T follicular helper cell (primary cell): Measurements from ENCODE around the gene BCAN.

ENCODE experiments used
- DNase-seq: peaks from one replicate; pipeline ENCODE4 v3.0.0-alpha.2; 2020; ENCODE audit warnings: low read depth

Gene BCAN

DNA sequence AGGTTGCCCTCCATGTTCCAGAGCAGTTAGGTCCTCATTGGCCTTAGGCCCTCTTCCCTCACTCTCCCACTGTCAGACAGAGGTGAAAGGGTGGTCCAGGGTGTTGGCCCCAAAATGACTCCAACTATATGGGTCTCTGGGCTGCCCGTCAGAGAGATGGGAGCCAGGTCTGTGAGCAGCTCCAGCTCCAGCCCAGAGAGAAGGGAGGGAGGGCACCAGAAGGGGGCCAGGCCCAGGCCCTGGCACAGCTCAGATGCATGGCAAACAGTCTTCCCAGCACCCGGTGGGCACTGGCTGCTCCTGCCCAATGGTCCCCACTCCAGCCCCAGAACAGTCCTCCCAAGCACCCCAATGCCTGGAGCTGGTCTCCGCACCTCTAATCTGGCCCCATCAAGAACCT is 2.2 kb downstream of the BCAN start:
- no peak for DNase-seq

DNA sequence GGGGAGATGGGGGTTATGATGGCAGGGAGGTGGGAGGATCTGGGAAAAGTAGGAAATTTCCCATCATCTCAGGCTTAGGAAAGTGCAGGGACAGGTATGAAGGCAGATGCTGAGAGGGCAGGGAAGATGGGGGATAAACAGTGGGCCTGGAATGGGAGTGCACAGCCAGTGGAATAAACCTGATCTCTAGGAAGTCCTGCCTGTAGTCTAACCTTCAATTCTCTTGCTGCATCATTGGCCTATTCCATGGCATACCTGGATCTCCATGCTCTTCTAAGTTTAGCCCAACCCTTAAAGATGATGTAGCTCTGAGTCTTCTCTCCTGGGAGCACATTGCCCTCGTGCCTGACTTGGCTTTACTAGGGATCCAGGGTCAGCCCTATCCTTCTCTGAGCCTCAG is 2.7 kb downstream of the BCAN start:
- no peak for DNase-seq

GRCh38 chr1:156645056-156645455 is 3.1 kb downstream of the BCAN start:
- no peak for DNase-seq

DNA sequence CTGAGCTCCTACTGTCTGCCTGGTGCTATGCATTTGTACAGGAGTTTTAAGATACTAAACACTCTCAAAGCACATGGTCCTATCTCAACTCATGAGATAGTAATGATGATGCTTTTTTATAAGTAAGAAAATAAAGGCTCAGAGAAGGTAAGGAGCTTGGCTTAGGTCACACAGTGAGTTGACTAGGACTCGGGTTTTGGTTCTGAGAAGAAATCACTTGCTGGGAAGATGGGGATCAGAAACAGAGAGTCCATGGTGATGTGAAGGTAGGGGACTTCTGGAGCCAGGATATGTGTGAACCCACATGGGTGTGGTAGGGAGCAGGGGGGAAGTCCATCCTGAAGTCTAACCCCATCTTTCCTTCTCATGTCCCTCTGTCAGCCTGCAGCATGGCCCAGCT is 3.7 kb downstream of the BCAN start:
- no peak for DNase-seq

GRCh38 chr1:156646738-156647211 is 4.9 kb downstream of the BCAN start:
- DNase-seq = no peak

- DNase-seq = no peak
These were observed 5.4 kb downstream of the BCAN start for GRCh38 chr1:156647351-156647750.

GRCh38 chr1:156648496-156648895 is 6.6 kb downstream of the BCAN start:
- DNase-seq = no peak

GRCh38 chr1:156648951-156649350 is 7.0 kb downstream of the BCAN start:
- DNase-seq = no peak

DNA sequence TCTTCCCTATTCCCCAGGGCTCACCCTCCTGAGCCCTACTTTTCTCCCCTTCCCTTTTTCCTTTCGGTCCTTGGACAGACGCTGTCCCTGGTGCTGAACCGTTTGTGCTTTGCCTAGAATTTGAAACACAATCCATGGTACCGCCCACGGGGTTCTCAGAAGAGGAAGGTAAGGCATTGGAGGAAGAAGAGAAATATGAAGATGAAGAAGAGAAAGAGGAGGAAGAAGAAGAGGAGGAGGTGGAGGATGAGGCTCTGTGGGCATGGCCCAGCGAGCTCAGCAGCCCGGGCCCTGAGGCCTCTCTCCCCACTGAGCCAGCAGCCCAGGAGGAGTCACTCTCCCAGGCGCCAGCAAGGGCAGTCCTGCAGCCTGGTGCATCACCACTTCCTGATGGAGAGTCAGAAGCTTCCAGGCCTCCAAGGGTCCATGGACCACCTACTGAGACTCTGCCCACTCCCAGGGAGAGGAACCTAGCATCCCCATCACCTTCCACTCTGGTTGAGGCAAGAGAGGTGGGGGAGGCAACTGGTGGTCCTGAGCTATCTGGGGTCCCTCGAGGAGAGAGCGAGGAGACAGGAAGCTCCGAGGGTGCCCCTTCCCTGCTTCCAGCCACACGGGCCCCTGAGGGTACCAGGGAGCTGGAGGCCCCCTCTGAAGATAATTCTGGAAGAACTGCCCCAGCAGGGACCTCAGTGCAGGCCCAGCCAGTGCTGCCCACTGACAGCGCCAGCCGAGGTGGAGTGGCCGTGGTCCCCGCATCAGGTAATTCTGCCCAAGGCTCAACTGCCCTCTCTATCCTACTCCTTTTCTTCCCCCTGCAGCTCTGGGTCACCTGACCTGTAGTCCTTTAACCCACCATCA is 10.4 kb downstream of the BCAN start:
- no peak for DNase-seq

DNA sequence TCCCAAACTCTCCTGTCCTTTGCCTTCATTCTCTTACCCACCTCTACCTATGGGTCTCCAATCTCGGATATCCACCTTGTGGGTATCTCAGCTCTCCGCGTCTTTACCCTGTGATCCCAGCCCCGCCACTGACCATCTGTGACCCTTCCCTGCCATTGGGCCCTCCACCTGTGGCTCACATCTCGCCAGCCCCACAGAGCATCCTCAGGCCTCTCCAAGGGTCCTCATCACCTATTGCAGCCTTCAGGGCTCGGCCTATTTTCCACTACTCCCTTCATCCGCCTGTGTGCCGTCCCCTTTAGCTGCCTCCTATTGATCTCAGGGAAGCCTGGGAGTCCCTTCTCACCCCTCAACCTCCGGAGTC is 11.1 kb downstream of the BCAN start:
- no peak for DNase-seq

GRCh38 chr1:156654700-156655099 is 12.8 kb downstream of the BCAN start:
- no peak for DNase-seq

- DNase-seq = no peak
These were observed 13.4 kb downstream of the BCAN start for GRCh38 chr1:156655151-156655903.

GRCh38 chr1:156655904-156656516 is 14.1 kb downstream of the BCAN start:
- no peak for DNase-seq

GRCh38 chr1:156656806-156657740 is 15.2 kb downstream of the BCAN start:
- DNase-seq = peak; percentile 60

DNA sequence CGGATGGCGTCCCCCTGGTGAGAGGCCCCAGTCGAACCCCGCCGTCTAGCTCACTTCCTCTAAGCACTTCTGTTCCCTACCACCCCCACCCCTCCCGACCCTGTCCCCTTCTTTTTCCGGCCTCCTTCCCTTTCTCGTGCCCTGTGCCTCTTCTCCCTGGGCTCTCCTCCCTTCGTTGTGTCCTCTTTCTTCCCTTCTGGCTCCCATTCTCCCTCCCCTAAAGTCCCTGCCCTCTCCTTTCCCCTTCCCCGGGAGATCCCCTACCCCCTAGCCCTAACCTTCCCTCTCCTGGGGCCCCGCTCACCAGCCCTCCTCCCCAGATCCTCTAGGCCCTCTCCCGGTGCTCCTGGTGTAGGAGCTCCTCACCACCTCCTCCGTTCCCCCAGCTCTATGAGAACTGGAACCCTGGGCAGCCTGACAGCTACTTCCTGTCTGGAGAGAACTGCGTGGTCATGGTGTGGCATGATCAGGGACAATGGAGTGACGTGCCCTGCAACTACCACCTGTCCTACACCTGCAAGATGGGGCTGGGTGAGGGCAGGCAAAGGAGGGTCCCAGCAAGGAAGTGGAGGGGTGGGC is 15.9 kb downstream of the BCAN start:
- no peak for DNase-seq

DNA sequence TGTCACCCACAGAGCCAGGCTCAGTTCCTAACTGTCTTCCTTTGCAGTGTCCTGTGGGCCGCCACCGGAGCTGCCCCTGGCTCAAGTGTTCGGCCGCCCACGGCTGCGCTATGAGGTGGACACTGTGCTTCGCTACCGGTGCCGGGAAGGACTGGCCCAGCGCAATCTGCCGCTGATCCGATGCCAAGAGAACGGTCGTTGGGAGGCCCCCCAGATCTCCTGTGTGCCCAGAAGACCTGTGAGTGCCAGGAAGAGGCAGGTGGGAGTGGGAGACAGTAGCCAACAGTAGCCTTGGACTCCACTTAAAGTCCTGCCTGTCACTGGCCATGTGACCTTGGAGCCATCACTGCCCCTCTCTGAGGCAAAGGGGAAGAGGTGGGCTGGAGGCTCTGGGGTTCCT is 16.6 kb downstream of the BCAN start:
- DNase-seq = no peak

- DNase-seq = no peak
These were observed 17.1 kb downstream of the BCAN start for GRCh38 chr1:156658945-156659574.

- DNase-seq = no peak
These were observed 17.7 kb downstream of the BCAN start for GRCh38 chr1:156659661-156659987.

DNA sequence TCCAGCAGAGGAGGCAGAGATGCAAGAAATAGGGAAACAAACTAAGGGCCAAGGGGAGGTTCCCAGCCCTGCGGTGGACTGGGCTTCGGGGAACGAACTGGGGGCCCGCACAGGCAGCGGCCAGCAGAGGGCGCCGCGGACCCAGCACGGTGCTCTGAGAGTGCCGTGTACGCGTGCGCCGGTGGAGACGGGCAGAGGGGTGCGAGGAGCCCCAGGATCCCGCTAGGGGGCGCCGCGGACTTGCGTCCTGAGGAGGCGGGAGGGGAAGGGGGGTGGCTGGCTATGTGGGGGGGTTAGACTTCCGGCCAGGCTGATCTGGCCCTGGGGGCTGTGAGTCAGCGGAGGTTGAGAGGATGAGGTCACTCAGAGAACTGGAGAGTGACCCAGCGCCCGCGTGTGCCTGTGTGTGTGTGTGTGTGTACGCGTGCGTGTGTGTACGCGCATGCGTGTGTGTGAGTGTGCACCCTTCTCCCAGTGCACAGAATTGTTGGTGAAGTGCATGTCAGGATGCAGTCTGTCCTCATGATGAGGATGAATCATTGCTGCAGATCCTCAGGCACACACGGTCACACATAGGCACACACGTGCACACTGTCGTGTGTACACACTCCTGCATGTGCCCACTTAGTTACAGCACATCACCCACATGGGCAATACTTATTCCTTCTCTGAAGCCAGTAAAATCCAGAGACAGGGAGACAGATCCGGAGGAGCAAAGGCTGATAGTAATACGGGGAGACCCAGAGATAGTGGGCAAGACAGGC is 18.3 kb downstream of the BCAN start:
- DNase-seq = peak; percentile 82

GRCh38 chr1:156660752-156661112 is 18.8 kb downstream of the BCAN start:
- no peak for DNase-seq
